ENCODE results near the gene GGACT. TPM values are rescaled to one million over a fixed set of nuclear protein-coding genes. Genes with fewer than 3 reads are reported as not detected.

GGACT gene
- total RNA-seq, 1 experiment from 2014 or later, result 2.5 TPM

DNA sequence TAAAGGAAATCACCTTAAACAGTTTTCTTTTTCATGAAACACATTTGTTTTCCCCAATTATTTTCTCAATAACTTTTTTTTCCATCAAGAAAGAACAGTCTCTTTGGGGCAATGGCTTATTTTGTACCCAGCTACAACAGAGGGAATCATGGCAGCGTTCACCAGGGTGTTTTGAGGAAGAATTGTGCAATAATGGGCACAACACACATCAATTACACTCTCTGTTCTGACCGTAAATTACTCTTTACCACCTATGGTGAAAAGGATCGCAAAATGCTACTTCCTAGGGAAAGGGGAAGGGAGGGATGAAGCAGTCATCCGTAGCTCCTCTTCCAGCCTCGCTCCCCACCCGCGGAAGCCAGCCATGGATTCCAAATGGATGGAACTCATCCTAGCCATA lies 47.4 kb upstream of the GGACT start:
- no peak for ATAC-seq
- ChIA-PET POLR2A (no interaction called here), CTCF (no interaction called here)
- TF ChIP-seq, protein P1, sequence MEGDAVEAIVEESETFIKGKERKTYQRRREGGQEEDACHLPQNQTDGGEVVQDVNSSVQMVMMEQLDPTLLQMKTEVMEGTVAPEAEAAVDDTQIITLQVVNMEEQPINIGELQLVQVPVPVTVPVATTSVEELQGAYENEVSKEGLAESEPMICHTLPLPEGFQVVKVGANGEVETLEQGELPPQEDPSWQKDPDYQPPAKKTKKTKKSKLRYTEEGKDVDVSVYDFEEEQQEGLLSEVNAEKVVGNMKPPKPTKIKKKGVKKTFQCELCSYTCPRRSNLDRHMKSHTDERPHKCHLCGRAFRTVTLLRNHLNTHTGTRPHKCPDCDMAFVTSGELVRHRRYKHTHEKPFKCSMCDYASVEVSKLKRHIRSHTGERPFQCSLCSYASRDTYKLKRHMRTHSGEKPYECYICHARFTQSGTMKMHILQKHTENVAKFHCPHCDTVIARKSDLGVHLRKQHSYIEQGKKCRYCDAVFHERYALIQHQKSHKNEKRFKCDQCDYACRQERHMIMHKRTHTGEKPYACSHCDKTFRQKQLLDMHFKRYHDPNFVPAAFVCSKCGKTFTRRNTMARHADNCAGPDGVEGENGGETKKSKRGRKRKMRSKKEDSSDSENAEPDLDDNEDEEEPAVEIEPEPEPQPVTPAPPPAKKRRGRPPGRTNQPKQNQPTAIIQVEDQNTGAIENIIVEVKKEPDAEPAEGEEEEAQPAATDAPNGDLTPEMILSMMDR (IDR thresholded peaks at IDR 0.05), result no peak
- TF ChIP-seq, protein P2, sequence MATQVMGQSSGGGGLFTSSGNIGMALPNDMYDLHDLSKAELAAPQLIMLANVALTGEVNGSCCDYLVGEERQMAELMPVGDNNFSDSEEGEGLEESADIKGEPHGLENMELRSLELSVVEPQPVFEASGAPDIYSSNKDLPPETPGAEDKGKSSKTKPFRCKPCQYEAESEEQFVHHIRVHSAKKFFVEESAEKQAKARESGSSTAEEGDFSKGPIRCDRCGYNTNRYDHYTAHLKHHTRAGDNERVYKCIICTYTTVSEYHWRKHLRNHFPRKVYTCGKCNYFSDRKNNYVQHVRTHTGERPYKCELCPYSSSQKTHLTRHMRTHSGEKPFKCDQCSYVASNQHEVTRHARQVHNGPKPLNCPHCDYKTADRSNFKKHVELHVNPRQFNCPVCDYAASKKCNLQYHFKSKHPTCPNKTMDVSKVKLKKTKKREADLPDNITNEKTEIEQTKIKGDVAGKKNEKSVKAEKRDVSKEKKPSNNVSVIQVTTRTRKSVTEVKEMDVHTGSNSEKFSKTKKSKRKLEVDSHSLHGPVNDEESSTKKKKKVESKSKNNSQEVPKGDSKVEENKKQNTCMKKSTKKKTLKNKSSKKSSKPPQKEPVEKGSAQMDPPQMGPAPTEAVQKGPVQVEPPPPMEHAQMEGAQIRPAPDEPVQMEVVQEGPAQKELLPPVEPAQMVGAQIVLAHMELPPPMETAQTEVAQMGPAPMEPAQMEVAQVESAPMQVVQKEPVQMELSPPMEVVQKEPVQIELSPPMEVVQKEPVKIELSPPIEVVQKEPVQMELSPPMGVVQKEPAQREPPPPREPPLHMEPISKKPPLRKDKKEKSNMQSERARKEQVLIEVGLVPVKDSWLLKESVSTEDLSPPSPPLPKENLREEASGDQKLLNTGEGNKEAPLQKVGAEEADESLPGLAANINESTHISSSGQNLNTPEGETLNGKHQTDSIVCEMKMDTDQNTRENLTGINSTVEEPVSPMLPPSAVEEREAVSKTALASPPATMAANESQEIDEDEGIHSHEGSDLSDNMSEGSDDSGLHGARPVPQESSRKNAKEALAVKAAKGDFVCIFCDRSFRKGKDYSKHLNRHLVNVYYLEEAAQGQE (IDR thresholded peaks at IDR 0.05; ENCODE audit: insufficient read depth in 1 of 2, low read depth in 2 of 2, low read length in 1 of 2), result no peak
- TF ChIP-seq POLR2AphosphoS5 (IDR thresholded peaks at IDR 0.05; ENCODE audit: low read depth, low read length), result no peak
- no peak for TF ChIP-seq TCF7L2 (IDR thresholded peaks at IDR 0.05; ENCODE audit: low read depth, low read length)
- TF ChIP-seq SIN3A (IDR thresholded peaks at IDR 0.05; ENCODE audit: borderline replicate concordance, insufficient read depth, low read depth, low read length), result no peak
- no peaks in the 10 kb centered on the region for H3K9me3 ChIP-seq (ENCODE audit: control insufficient read depth, insufficient read depth, low read depth, low read length)
- intact Hi-C loops (cut with micrococcal nuclease; ENCODE audit: unreplicated experiment) (no loop called here), in situ Hi-C loops (cut with HindIII; ENCODE audit: low pct_unique_long_range_greater_than_20kb, low sequenced_read_pairs) (no loop called here)
- no peaks in the 10 kb centered on the region for H3K36me3 ChIP-seq (ENCODE audit: control insufficient read depth, insufficient read depth, low read length)
- no peaks in the 10 kb centered on the region for H3K27me3 ChIP-seq (ENCODE audit: control insufficient read depth, insufficient read depth, low read length)
- H3K4me3 ChIP-seq (ENCODE audit: low read depth in 2 of 2, low read length in 2 of 2), result no peak overlapping the region
- BruUV-seq (replicated peaks), result no TSS peak
- no peak overlapping the region for H3K27ac ChIP-seq (ENCODE audit: low read length)
- no peaks in the 10 kb centered on the region for H3K4me1 ChIP-seq (ENCODE audit: control insufficient read depth, insufficient read depth, low read length)
- DNase-seq (ENCODE audit: low read depth, low spot score), result no peak

DNA sequence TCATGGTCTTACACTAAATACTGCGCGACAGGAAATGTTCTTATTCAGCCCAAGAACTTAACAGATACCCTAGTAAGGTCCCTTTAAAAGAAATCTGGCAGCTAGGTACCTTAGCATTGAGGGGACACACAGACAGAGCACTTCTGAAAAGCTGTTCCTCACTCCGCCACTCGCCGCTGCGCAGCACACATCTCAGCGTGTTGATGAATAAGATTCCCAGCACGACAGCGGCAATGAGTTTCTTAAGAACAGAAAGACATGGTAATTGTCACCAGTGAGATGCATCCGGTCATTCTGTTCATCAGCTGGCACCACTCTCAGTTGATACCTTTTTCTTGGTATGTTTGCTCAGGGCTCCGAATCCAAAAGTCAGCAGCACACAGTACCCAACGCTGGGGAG lies 46.1 kb upstream of the GGACT start:
- Histone ChIP-seq H3K27me3 (ENCODE audit: control insufficient read depth, insufficient read depth, low read length) (no peaks in the 10 kb centered on the region), H3K36me3 (ENCODE audit: control insufficient read depth, insufficient read depth, low read length) (no peaks in the 10 kb centered on the region; the same call in 1 of the 2 replicates), H3K4me3 (ENCODE audit: low read depth in 2 of 2, low read length in 2 of 2) (no peak overlapping the region), H3K27ac (ENCODE audit: low read length) (no peak overlapping the region), H3K4me1 (ENCODE audit: control insufficient read depth, insufficient read depth, low read length) (no peaks in the 10 kb centered on the region), H3K9me3 (ENCODE audit: control insufficient read depth, insufficient read depth, low read depth, low read length) (no peaks in the 10 kb centered on the region)
- intact Hi-C loops (cut with micrococcal nuclease; ENCODE audit: unreplicated experiment) (no loop called here), in situ Hi-C loops (cut with HindIII; ENCODE audit: low pct_unique_long_range_greater_than_20kb, low sequenced_read_pairs) (no loop called here)
- TF ChIP-seq, protein P1 (IDR thresholded peaks at IDR 0.05), result no peak
- TF ChIP-seq SIN3A (IDR thresholded peaks at IDR 0.05; ENCODE audit: borderline replicate concordance, insufficient read depth, low read depth, low read length) (no peak), POLR2AphosphoS5 (IDR thresholded peaks at IDR 0.05; ENCODE audit: low read depth, low read length) (no peak)
- TF ChIP-seq, protein P2 (IDR thresholded peaks at IDR 0.05; ENCODE audit: insufficient read depth in 1 of 2, low read depth in 2 of 2, low read length in 1 of 2), result no peak
- ChIA-PET CTCF (no interaction called here), POLR2A (no interaction called here)
- BruUV-seq (replicated peaks), result no TSS peak
- ATAC-seq (no peak), DNase-seq (ENCODE audit: low read depth, low spot score) (no peak)

Measured in Panc1 (cell line).